HG02981 (cell line): ENCODE results near the gene MACROD1.
"Not testable (repeated sequence)": the region's sequence is repeated elsewhere in the genome, so short reads cannot be mapped to it uniquely, and the experiment has no call there.

Experiments used
- ATAC-seq: cut with Tn5 transposase; IDR thresholded peaks from one replicate; pipeline ENCODE4 v1.9.1; 2021; ENCODE audit warnings: mild to moderate bottlenecking, moderate library complexity; ENCODE audit not compliant: unreplicated experiment

The MACROD1 gene

GRCh38 chr11:64185693-64186491 is 20.0 kb upstream of the MACROD1 start, which contains the start of gene STIP1:
STIP1 (plus strand) TSS chr11:64186171; CDS start chr11:64186262, 91 bp downstream.
- ATAC-seq: peak; percentile 82

- peak; percentile 11 for ATAC-seq
These were observed 19.3 kb upstream of the MACROD1 start for GRCh38 chr11:64185175-64185692.

- ATAC-seq: no peak
These were observed 18.0 kb upstream of the MACROD1 start for GRCh38 chr11:64183890-64184289.

GRCh38 chr11:64181506-64182411 is 15.8 kb upstream of the MACROD1 start:
- ATAC-seq: no peak

- no peak for ATAC-seq
These were observed 15.0 kb upstream of the MACROD1 start for GRCh38 chr11:64180891-64181290.

- no peak for ATAC-seq
These were observed 13.2 kb upstream of the MACROD1 start for GRCh38 chr11:64178951-64179639.

- no peak for ATAC-seq
These were observed 12.3 kb upstream of the MACROD1 start for GRCh38 chr11:64178203-64178602.

GRCh38 chr11:64176751-64177150 is 10.8 kb upstream of the MACROD1 start:
- no peak for ATAC-seq

- ATAC-seq: no peak
These were observed 7.9 kb upstream of the MACROD1 start for GRCh38 chr11:64173616-64174355.

GRCh38 chr11:64170419-64170818 is 4.5 kb upstream of the MACROD1 start:
- no peak for ATAC-seq

- peak; percentile 23 for ATAC-seq
These were observed 452 bp downstream of the MACROD1 start for GRCh38 chr11:64165481-64165841.

GRCh38 chr11:64164392-64165312 is 1.3 kb downstream of the MACROD1 start:
- no peak for ATAC-seq

GRCh38 chr11:64163951-64164350 is 2.0 kb downstream of the MACROD1 start:
- ATAC-seq: no peak

- not testable (repeated sequence) for ATAC-seq
These were observed 3.1 kb downstream of the MACROD1 start for GRCh38 chr11:64162769-64163168.

GRCh38 chr11:64161037-64161436 is 4.9 kb downstream of the MACROD1 start:
- ATAC-seq: no peak

GRCh38 chr11:64157631-64158394 is 8.1 kb downstream of the MACROD1 start:
- no peak for ATAC-seq

- no peak for ATAC-seq
These were observed 9.5 kb downstream of the MACROD1 start for GRCh38 chr11:64156235-64157011.

- no peak for ATAC-seq
These were observed 12.1 kb downstream of the MACROD1 start for GRCh38 chr11:64153812-64154211.
